Activated CD8-positive, alpha-beta T cell treated with anti-CD3 and anti-CD28 coated beads, Interleukin-2, amount 10 ng/mL, durations not matched to agents 7 days and 5 days (primary cell): ENCODE measurements around the gene CLCN5. TPM values are rescaled to one million over a fixed set of nuclear protein-coding genes. Genes with fewer than 3 reads are reported as not detected.

Experiments
- ATAC-seq: fragments of 150-1000 bp; cut with Tn5 transposase; one replicate; pipeline ENCODE4 v1.10.0; 2021; ENCODE audit warnings: moderate library complexity
- CTCF ChIA-PET: fragments of 350-600 bp; sonication (Branson Sonifier 250); formaldehyde crosslinking; loops from one replicate; lab custom pipeline; 2021; ENCODE audit warnings: antibody characterized with exemption; lab: Charles Lee
- POLR2A ChIA-PET: fragments of 350-600 bp; sonication (Branson Sonifier 250); formaldehyde crosslinking; loops from one replicate; lab custom pipeline; 2021; ENCODE audit warnings: antibody characterized with exemption; lab: Charles Lee
- DNase-seq: peaks from one replicate; pipeline ENCODE4 v3.0.0-alpha.2; 2020
- H3K27ac Mint-ChIP-seq: one replicate; pipeline ENCODE4 v1.8.0; 2021; ENCODE audit warnings: mild to moderate bottlenecking, mixed read lengths
- H3K27me3 Mint-ChIP-seq: one replicate; pipeline ENCODE4 v1.8.0; 2021; ENCODE audit warnings: low read depth, mixed read lengths
- H3K36me3 Mint-ChIP-seq: one replicate; pipeline ENCODE4 v1.8.0; 2021; ENCODE audit warnings: low read depth, mixed read lengths
- H3K4me1 Mint-ChIP-seq: one replicate; pipeline ENCODE4 v1.8.0; 2021; ENCODE audit warnings: low read depth, mixed read lengths
- H3K4me3 Mint-ChIP-seq: one replicate; pipeline ENCODE4 v1.8.0; 2021; ENCODE audit warnings: mild to moderate bottlenecking, mixed read lengths
- H3K9me3 Mint-ChIP-seq: one replicate; pipeline ENCODE4 v1.8.0; 2022; ENCODE audit warnings: mixed read lengths; ENCODE audit not compliant: insufficient read depth
- total RNA-seq, 2 experiments: library from RNA; stranded (reverse); gene quantifications; one replicate each; pipeline ENCODE4 v1.2.3, GENCODE V29; 2021

The CLCN5 gene
- total RNA-seq, 2 experiments from 2014 or later: 4.0 TPM

- Mint-ChIP-seq H3K27ac (no peak overlapping the region), H3K36me3 (no peaks in the 10 kb centered on the region), H3K4me1 (no peaks in the 10 kb centered on the region), H3K9me3 (peaks cover 5% of the 10 kb centered on the region), H3K4me3 (no peak overlapping the region), H3K27me3 (peaks cover 17% of the 10 kb centered on the region)
- DNase-seq (no peak), ATAC-seq (no peak)
- ChIA-PET POLR2A (no interaction called here), CTCF (no interaction called here)
These were observed 25.4 kb upstream of the CLCN5 start for GRCh38 chrX:49896951-49897350.

GRCh38 chrX:49901048-49901447 is 21.3 kb upstream of the CLCN5 start:
- Mint-ChIP-seq H3K27me3 (peaks cover 12% of the 10 kb centered on the region), H3K9me3 (peaks cover 5% of the 10 kb centered on the region), H3K27ac (no peak overlapping the region), H3K4me3 (no peak overlapping the region), H3K36me3 (no peaks in the 10 kb centered on the region), H3K4me1 (no peaks in the 10 kb centered on the region)
- ChIA-PET CTCF (no interaction called here), POLR2A (no interaction called here)
- ATAC-seq (no peak), DNase-seq (no peak)

- H3K4me1 Mint-ChIP-seq: peaks cover 16% of the 10 kb centered on the region
- no peaks in the 10 kb centered on the region for H3K36me3 Mint-ChIP-seq
- peak overlapping the region; percentile 74 for H3K27ac Mint-ChIP-seq
- no peaks in the 10 kb centered on the region for H3K9me3 Mint-ChIP-seq
- H3K27me3 Mint-ChIP-seq: no peaks in the 10 kb centered on the region
- DNase-seq (peak; percentile 45), ATAC-seq (peak; percentile 76)
- CTCF ChIA-PET: interaction anchor here (1.2 to 2.0 kb wide), 3 partner anchors 9 to 26 kb away, joined by 3 to 7 read pairs (median 5); partner anchors contain the start of gene CLCN5
- POLR2A ChIA-PET: no interaction called here
- H3K4me3 Mint-ChIP-seq: no peak overlapping the region
These were observed 12.1 kb upstream of the CLCN5 start for GRCh38 chrX:49910344-49910743.

- no peaks in the 10 kb centered on the region for H3K36me3 Mint-ChIP-seq
- H3K27ac Mint-ChIP-seq: no peak overlapping the region
- no peaks in the 10 kb centered on the region for H3K27me3 Mint-ChIP-seq
- POLR2A ChIA-PET: no interaction called here
- CTCF ChIA-PET: interaction anchor here (1.7 to 2.3 kb wide), 2 partner anchors 9 to 28 kb away, joined by 5 to 8 read pairs; no protein-coding TSS in a partner anchor
- no peak overlapping the region for H3K4me3 Mint-ChIP-seq
- H3K4me1 Mint-ChIP-seq: peaks cover 16% of the 10 kb centered on the region
- no peaks in the 10 kb centered on the region for H3K9me3 Mint-ChIP-seq
- ATAC-seq (no peak), DNase-seq (no peak)
These were observed 10.3 kb upstream of the CLCN5 start for GRCh38 chrX:49912086-49912485.

DNA sequence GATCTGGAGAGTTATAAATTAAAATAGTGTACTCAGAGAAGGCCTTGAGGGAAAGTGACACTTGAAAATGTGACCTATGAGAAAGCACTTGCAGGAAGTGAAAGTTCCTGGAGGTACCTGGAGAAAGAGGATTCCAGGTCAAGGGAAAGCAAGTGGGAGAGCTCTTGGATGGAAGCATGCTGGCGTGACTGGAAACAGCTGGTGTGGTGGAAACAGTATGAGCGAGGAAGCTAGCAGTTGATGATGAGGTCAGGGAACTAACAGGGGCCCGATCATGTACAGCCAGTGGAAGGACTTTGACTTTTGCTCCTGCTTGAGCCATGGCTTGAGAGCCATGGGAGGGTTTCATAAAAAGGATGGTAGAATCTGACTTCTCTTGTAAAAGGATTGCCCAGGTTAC is 9.5 kb upstream of the CLCN5 start:
- no peak overlapping the region for H3K4me3 Mint-ChIP-seq
- no peak overlapping the region for H3K27ac Mint-ChIP-seq
- ChIA-PET POLR2A (no interaction called here), CTCF (interaction anchor here (1.7 to 2.3 kb wide), 2 partner anchors 9 to 28 kb away, joined by 5 to 8 read pairs; no protein-coding TSS in a partner anchor)
- DNase-seq (no peak), ATAC-seq (no peak)
- peaks cover 16% of the 10 kb centered on the region for H3K4me1 Mint-ChIP-seq
- no peaks in the 10 kb centered on the region for H3K27me3 Mint-ChIP-seq
- H3K9me3 Mint-ChIP-seq: no peaks in the 10 kb centered on the region
- no peaks in the 10 kb centered on the region for H3K36me3 Mint-ChIP-seq

GRCh38 chrX:49915361-49916222 is 6.8 kb upstream of the CLCN5 start:
- Mint-ChIP-seq H3K4me1 (peaks cover under 1% of the 10 kb centered on the region), H3K36me3 (no peaks in the 10 kb centered on the region), H3K4me3 (no peak overlapping the region), H3K27ac (no peak overlapping the region), H3K9me3 (no peaks in the 10 kb centered on the region), H3K27me3 (no peaks in the 10 kb centered on the region)
- ChIA-PET CTCF (interaction anchor here (0.6 to 7.1 kb wide), 9 partner anchors 9 to 665 kb away, joined by 3 to 78 read pairs (median 4); partner anchors contain the start of gene USP27X), POLR2A (no interaction called here)
- ATAC-seq: peak; percentile 58
- peak; percentile 61 for DNase-seq

- ATAC-seq (no peak), DNase-seq (peak; percentile 40)
- Mint-ChIP-seq H3K36me3 (no peaks in the 10 kb centered on the region), H3K9me3 (no peaks in the 10 kb centered on the region), H3K27ac (no peak overlapping the region), H3K4me1 (peaks cover 14% of the 10 kb centered on the region), H3K4me3 (no peak overlapping the region), H3K27me3 (no peaks in the 10 kb centered on the region)
- ChIA-PET POLR2A (no interaction called here), CTCF (interaction anchor here (0.7 to 7.1 kb wide), 14 partner anchors 10 to 660 kb away, joined by 3 to 78 read pairs (median 3); partner anchors contain the start of gene USP27X)
These were observed 2.8 kb upstream of the CLCN5 start for GRCh38 chrX:49919617-49920016.

GRCh38 chrX:49921109-49921508 is 1.3 kb upstream of the CLCN5 start:
- CTCF ChIA-PET: interaction anchor here (1.3 to 7.1 kb wide), 5 partner anchors 9 to 283 kb away, joined by 3 to 78 read pairs (median 4); no protein-coding TSS in a partner anchor
- H3K4me3 Mint-ChIP-seq: no peak overlapping the region
- no peaks in the 10 kb centered on the region for H3K36me3 Mint-ChIP-seq
- H3K27ac Mint-ChIP-seq: no peak overlapping the region
- H3K9me3 Mint-ChIP-seq: no peaks in the 10 kb centered on the region
- DNase-seq: no peak
- no peak for ATAC-seq
- peaks cover 16% of the 10 kb centered on the region for H3K4me1 Mint-ChIP-seq
- H3K27me3 Mint-ChIP-seq: no peaks in the 10 kb centered on the region
- POLR2A ChIA-PET: no interaction called here

DNA sequence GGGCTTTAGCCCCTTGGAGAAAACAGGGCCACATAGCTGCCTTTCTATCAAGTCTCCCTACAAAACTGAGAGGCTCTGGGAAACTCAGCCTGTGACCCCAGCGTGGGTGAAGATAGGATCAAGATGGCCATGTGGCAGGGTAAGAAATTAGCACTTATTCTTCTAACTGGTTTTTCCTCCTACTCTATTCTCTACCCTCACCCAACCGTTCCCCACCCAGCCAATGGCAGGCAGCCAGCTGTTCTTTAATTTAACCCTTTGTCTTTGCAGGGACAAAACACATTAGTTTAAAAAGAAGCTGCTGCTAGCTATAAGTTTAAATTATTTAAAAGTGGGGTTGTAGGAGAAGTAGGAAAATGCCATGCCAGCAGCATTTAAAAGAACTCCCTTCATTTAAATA is 2.8 kb downstream of the CLCN5 start:
- Mint-ChIP-seq H3K4me3 (no peak overlapping the region), H3K4me1 (peaks cover 16% of the 10 kb centered on the region), H3K36me3 (peaks cover 9% of the 10 kb centered on the region), H3K27me3 (no peaks in the 10 kb centered on the region), H3K9me3 (no peaks in the 10 kb centered on the region), H3K27ac (no peak overlapping the region)
- ChIA-PET CTCF (interaction anchor here (0.8 kb wide), 1 partner anchor 10 kb away, joined by 4 read pairs; no protein-coding TSS in a partner anchor), POLR2A (no interaction called here)
- ATAC-seq: no peak
- no peak for DNase-seq

DNA sequence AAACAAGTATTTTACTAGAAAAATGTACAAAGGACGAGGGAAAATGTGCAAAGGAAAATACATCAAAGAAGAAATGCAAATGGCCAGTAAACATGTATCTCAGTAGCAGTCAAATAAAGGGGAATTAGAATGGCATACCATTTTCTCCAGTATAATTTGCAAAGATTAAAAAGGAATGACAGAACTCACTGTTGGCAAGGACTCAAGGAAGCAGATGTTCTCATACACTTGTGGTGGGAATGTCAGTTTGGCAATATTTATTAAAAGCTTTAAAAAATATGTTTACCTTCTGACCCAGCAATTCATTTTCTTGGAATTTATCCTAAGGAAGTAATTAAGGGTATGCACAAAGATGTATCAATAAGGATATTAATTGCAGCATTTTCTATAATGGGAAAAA is 7.6 kb downstream of the CLCN5 start:
- no peaks in the 10 kb centered on the region for H3K4me1 Mint-ChIP-seq
- H3K9me3 Mint-ChIP-seq: no peaks in the 10 kb centered on the region
- no peak overlapping the region for H3K4me3 Mint-ChIP-seq
- H3K27me3 Mint-ChIP-seq: no peaks in the 10 kb centered on the region
- DNase-seq (no peak), ATAC-seq (no peak)
- ChIA-PET POLR2A (no interaction called here), CTCF (no interaction called here)
- H3K36me3 Mint-ChIP-seq: peaks cover 9% of the 10 kb centered on the region
- H3K27ac Mint-ChIP-seq: no peak overlapping the region

DNA sequence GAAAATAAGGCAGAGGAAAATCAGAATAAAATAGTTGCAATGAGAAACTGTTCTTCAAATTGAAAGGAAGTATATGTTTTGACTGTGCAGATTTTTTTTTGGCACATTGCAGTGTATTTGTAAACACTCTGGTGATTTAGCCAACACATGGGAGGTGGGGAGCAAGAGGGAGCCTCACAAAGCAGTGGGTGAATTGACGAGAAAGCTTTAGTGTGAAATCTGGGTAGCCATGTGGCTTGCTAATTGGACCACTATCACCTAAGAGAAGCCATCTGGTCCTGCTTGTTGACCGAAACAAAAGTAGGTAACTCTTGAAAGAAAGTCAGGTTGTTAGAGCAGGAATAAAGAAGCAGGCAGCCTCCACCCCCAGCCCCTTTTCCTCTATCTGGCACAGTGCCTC is 10.4 kb downstream of the CLCN5 start:
- Mint-ChIP-seq H3K4me3 (no peak overlapping the region), H3K4me1 (no peaks in the 10 kb centered on the region), H3K9me3 (no peaks in the 10 kb centered on the region), H3K27ac (no peak overlapping the region), H3K27me3 (no peaks in the 10 kb centered on the region), H3K36me3 (no peaks in the 10 kb centered on the region)
- POLR2A ChIA-PET: no interaction called here
- ATAC-seq: no peak
- no peak for DNase-seq
- CTCF ChIA-PET: no interaction called here

- no peaks in the 10 kb centered on the region for H3K9me3 Mint-ChIP-seq
- no peaks in the 10 kb centered on the region for H3K36me3 Mint-ChIP-seq
- CTCF ChIA-PET: no interaction called here
- H3K4me3 Mint-ChIP-seq: no peak overlapping the region
- POLR2A ChIA-PET: no interaction called here
- ATAC-seq (no peak), DNase-seq (no peak)
- H3K4me1 Mint-ChIP-seq: no peaks in the 10 kb centered on the region
- H3K27ac Mint-ChIP-seq: no peak overlapping the region
- H3K27me3 Mint-ChIP-seq: no peaks in the 10 kb centered on the region
These were observed 11.8 kb downstream of the CLCN5 start for GRCh38 chrX:49934148-49934547.
